ENCODE results near the gene APLP1. TPM values are rescaled to one million over a fixed set of nuclear protein-coding genes. Genes with fewer than 3 reads are reported as not detected.
"Not testable (repeated sequence)": the region's sequence is repeated elsewhere in the genome, so short reads cannot be mapped to it uniquely, and the experiment has no call there.

APLP1 gene
- total RNA-seq, 2 donors from 2014 or later, result 1.9 TPM

GRCh38 chr19:35882114-35882832, 13.9 kb downstream of the APLP1 start:
- Mint-ChIP-seq H3K27ac (peak overlapping the region in 1 of 2 donors; percentile 11), H3K27me3 (peaks cover 15 to 18% of the 10 kb centered on the region in 2 donors), H3K4me3 (no peak overlapping the region), H3K4me1 (ENCODE audit: low read depth in 2 of 2) (peaks cover 8 to 17% of the 10 kb centered on the region in 2 donors), H3K36me3 (no peaks in the 10 kb centered on the region), H3K9me3 (no peaks in the 10 kb centered on the region)
- peak in 1 of 2 donors; percentile 64 for ATAC-seq
- DNase-seq (ENCODE audit: low spot score), result no peak

GRCh38 chr19:35883882-35884281, 15.5 kb downstream of the APLP1 start:
- no peak overlapping the region for H3K4me3 Mint-ChIP-seq
- DNase-seq (ENCODE audit: low spot score) (no peak), ATAC-seq (no peak)
- peaks cover 16 to 25% of the 10 kb centered on the region in 2 donors for H3K4me1 Mint-ChIP-seq (ENCODE audit: low read depth in 2 of 2)
- no peak overlapping the region for H3K27ac Mint-ChIP-seq
- H3K9me3 Mint-ChIP-seq, result no peaks in the 10 kb centered on the region
- H3K27me3 Mint-ChIP-seq, result peaks cover 8 to 12% of the 10 kb centered on the region in 2 donors
- peaks cover 10% of the 10 kb centered on the region for H3K36me3 Mint-ChIP-seq

GRCh38 chr19:35885225-35885738, 16.9 kb downstream of the APLP1 start:
- peak overlapping the region in 1 of 2 donors; percentile 25 for H3K27ac Mint-ChIP-seq
- no peaks in the 10 kb centered on the region for H3K9me3 Mint-ChIP-seq
- H3K27me3 Mint-ChIP-seq, result peaks cover under 1 to 2% of the 10 kb centered on the region in 2 donors
- peaks cover 16% of the 10 kb centered on the region for H3K36me3 Mint-ChIP-seq
- no peak overlapping the region for H3K4me3 Mint-ChIP-seq
- DNase-seq (ENCODE audit: low spot score) (no peak), ATAC-seq (no peak)
- peaks cover 8 to 21% of the 10 kb centered on the region in 2 donors for H3K4me1 Mint-ChIP-seq (ENCODE audit: low read depth in 2 of 2)

- Mint-ChIP-seq H3K9me3 (no peaks in the 10 kb centered on the region), H3K4me3 (no peak overlapping the region), H3K27me3 (no peaks in the 10 kb centered on the region), H3K27ac (peak overlapping the region; percentile 25 to 32), H3K4me1 (ENCODE audit: low read depth in 2 of 2) (peaks cover 8 to 21% of the 10 kb centered on the region in 2 donors), H3K36me3 (peaks cover 17% of the 10 kb centered on the region)
- DNase-seq (ENCODE audit: low spot score), result no peak
- no peak for ATAC-seq
Observed at GRCh38 chr19:35885904-35886303, 17.5 kb downstream of the APLP1 start.

GRCh38 chr19:35887197-35887596, 18.8 kb downstream of the APLP1 start:
- H3K9me3 Mint-ChIP-seq, result no peaks in the 10 kb centered on the region
- H3K36me3 Mint-ChIP-seq, result peaks cover 20% of the 10 kb centered on the region

GRCh38 chr19:35888398-35888797, 20.0 kb downstream of the APLP1 start:
- H3K27me3 Mint-ChIP-seq, result no peaks in the 10 kb centered on the region
- H3K4me3 Mint-ChIP-seq, result no peak overlapping the region
- peaks cover 12 to 20% of the 10 kb centered on the region in 2 donors for H3K4me1 Mint-ChIP-seq (ENCODE audit: low read depth in 2 of 2)
- DNase-seq (ENCODE audit: low spot score), result no peak
- peak overlapping the region in 1 of 2 donors; percentile 43 for H3K27ac Mint-ChIP-seq
- peaks cover 26% of the 10 kb centered on the region for H3K36me3 Mint-ChIP-seq
- ATAC-seq, result no peak
- H3K9me3 Mint-ChIP-seq, result no peaks in the 10 kb centered on the region

More at GRCh38 chr19:35887197-35887596, 18.8 kb downstream of the APLP1 start:
- H3K4me3 Mint-ChIP-seq, result no peak overlapping the region
- DNase-seq (ENCODE audit: low spot score), result no peak
- ATAC-seq, result no peak
- peaks cover 8 to 20% of the 10 kb centered on the region in 2 donors for H3K4me1 Mint-ChIP-seq (ENCODE audit: low read depth in 2 of 2)
- H3K27me3 Mint-ChIP-seq, result no peaks in the 10 kb centered on the region
- no peak overlapping the region for H3K27ac Mint-ChIP-seq

- no peak for DNase-seq (ENCODE audit: low spot score)
- Mint-ChIP-seq H3K27me3 (no peaks in the 10 kb centered on the region), H3K9me3 (no peaks in the 10 kb centered on the region), H3K27ac (no peak overlapping the region), H3K36me3 (peaks cover 26% of the 10 kb centered on the region), H3K4me1 (ENCODE audit: low read depth in 2 of 2) (peaks cover 12 to 20% of the 10 kb centered on the region in 2 donors), H3K4me3 (no peak overlapping the region)
- peak in 1 of 2 donors; percentile 52 for ATAC-seq
Observed at GRCh38 chr19:35889370-35890112, 21.2 kb downstream of the APLP1 start.

GRCh38 chr19:35890113-35890650, 21.8 kb downstream of the APLP1 start:
- DNase-seq (ENCODE audit: low spot score), result no peak
- peak in 1 of 2 donors; percentile 15 for ATAC-seq
- H3K27ac Mint-ChIP-seq, result no peak overlapping the region
- H3K4me1 Mint-ChIP-seq (ENCODE audit: low read depth in 2 of 2), result peaks cover 12 to 20% of the 10 kb centered on the region in 2 donors
- no peaks in the 10 kb centered on the region for H3K9me3 Mint-ChIP-seq
- H3K4me3 Mint-ChIP-seq, result no peak overlapping the region
- no peaks in the 10 kb centered on the region for H3K27me3 Mint-ChIP-seq
- H3K36me3 Mint-ChIP-seq, result peaks cover 26% of the 10 kb centered on the region

- H3K9me3 Mint-ChIP-seq; H3K4me3 Mint-ChIP-seq; H3K27ac Mint-ChIP-seq; H3K27me3 Mint-ChIP-seq; ATAC-seq; DNase-seq (ENCODE audit: low spot score): not testable (repeated sequence)
- H3K36me3 Mint-ChIP-seq, result peaks cover 32% of the 10 kb centered on the region
- H3K4me1 Mint-ChIP-seq (ENCODE audit: low read depth in 2 of 2), result peaks cover 12 to 20% of the 10 kb centered on the region in 2 donors
Observed at GRCh38 chr19:35891819-35892218, 23.4 kb downstream of the APLP1 start.

- H3K4me3 Mint-ChIP-seq, result no peak overlapping the region
- H3K27ac Mint-ChIP-seq, result no peak overlapping the region
- peaks cover 19% of the 10 kb centered on the region for H3K36me3 Mint-ChIP-seq
- no peaks in the 10 kb centered on the region for H3K27me3 Mint-ChIP-seq
- no peak for ATAC-seq
- DNase-seq (ENCODE audit: low spot score), result peak; percentile 6
- H3K4me1 Mint-ChIP-seq (ENCODE audit: low read depth in 2 of 2), result peaks cover 13 to 20% of the 10 kb centered on the region in 2 donors
- no peaks in the 10 kb centered on the region for H3K9me3 Mint-ChIP-seq
Observed at GRCh38 chr19:35894342-35894741, 26.0 kb downstream of the APLP1 start.

GRCh38 chr19:35895911-35896642, 27.7 kb downstream of the APLP1 start:
- H3K27me3 Mint-ChIP-seq, result no peaks in the 10 kb centered on the region
- no peaks in the 10 kb centered on the region for H3K9me3 Mint-ChIP-seq
- H3K4me1 Mint-ChIP-seq (ENCODE audit: low read depth in 2 of 2), result peaks cover 13 to 19% of the 10 kb centered on the region in 2 donors
- no peak for ATAC-seq
- DNase-seq (ENCODE audit: low spot score), result peak; percentile 38
- no peak overlapping the region for H3K4me3 Mint-ChIP-seq
- H3K27ac Mint-ChIP-seq, result peak overlapping the region in 1 of 2 donors; percentile 53
- H3K36me3 Mint-ChIP-seq, result peaks cover 12% of the 10 kb centered on the region

GRCh38 chr19:35896643-35897040, 28.3 kb downstream of the APLP1 start:
- H3K4me1 Mint-ChIP-seq (ENCODE audit: low read depth in 2 of 2), result peaks cover 15 to 20% of the 10 kb centered on the region in 2 donors
- H3K9me3 Mint-ChIP-seq, result no peaks in the 10 kb centered on the region
- peak; percentile 35 for DNase-seq (ENCODE audit: low spot score)
- H3K4me3 Mint-ChIP-seq, result no peak overlapping the region
- ATAC-seq, result no peak
- H3K36me3 Mint-ChIP-seq, result peaks cover 12% of the 10 kb centered on the region
- no peak overlapping the region for H3K27ac Mint-ChIP-seq
- H3K27me3 Mint-ChIP-seq, result no peaks in the 10 kb centered on the region
